Mononuclear cell (primary cell): ENCODE data around the gene PRKAR2B. TPM values are rescaled to one million over a fixed set of nuclear protein-coding genes. Genes with fewer than 3 reads are reported as not detected.
"Not testable (repeated sequence)": the region's sequence is repeated elsewhere in the genome, so short reads cannot be mapped to it uniquely, and the experiment has no call there.

Source experiments
- H3K27me3 ChIP-seq: 2 replicates; pipeline ENCODE4 v1.6.0; 2011; ENCODE audit warnings: low read length, control low read depth; ENCODE audit not compliant: insufficient read depth
- H3K4me1 ChIP-seq: 2 replicates; pipeline ENCODE4 v1.5.1; 2011; ENCODE audit warnings: mild to moderate bottlenecking, low read length, control low read depth; ENCODE audit not compliant: insufficient read depth
- H3K4me3 ChIP-seq: 2 replicates; pipeline ENCODE4 v1.5.1; 2011; ENCODE audit warnings: mild to moderate bottlenecking, low read length, moderate library complexity
- H3K9me3 ChIP-seq: 2 replicates; pipeline ENCODE4 v1.5.1; 2011; ENCODE audit warnings: low read depth, mild to moderate bottlenecking, control low read depth, low read length
- total RNA-seq: library from RNA; depleted of rRNA; stranded (reverse); fragments of >200 nt; gene quantifications from one replicate; pipeline ENCODE4 v1.2.3, GENCODE V29; 2012

The PRKAR2B gene
- total RNA-seq, 1 donor: 62.1 TPM

GRCh38 chr7:107049971-107050532, 5.5 kb downstream of the PRKAR2B start:
- H3K27me3 ChIP-seq: peaks cover 24% of the 10 kb centered on the region
- H3K4me1 ChIP-seq: peaks cover 11% of the 10 kb centered on the region
- H3K9me3 ChIP-seq: no peaks in the 10 kb centered on the region

GRCh38 chr7:107051376-107051775, 6.9 kb downstream of the PRKAR2B start:
- Histone ChIP-seq H3K4me1 (no peaks in the 10 kb centered on the region), H3K4me3 (no peak overlapping the region), H3K27me3 (peaks cover 12% of the 10 kb centered on the region), H3K9me3 (no peaks in the 10 kb centered on the region)

More at GRCh38 chr7:107049971-107050532, 5.5 kb downstream of the PRKAR2B start:
- H3K4me3 ChIP-seq: no peak overlapping the region

- not testable (repeated sequence) for H3K27me3 ChIP-seq, H3K4me1 ChIP-seq, H3K4me3 ChIP-seq, H3K9me3 ChIP-seq
Observed at GRCh38 chr7:107054965-107055364, 10.5 kb downstream of the PRKAR2B start.

GRCh38 chr7:107056058-107056457, 11.6 kb downstream of the PRKAR2B start:
- not testable (repeated sequence) for H3K9me3 ChIP-seq, H3K27me3 ChIP-seq, H3K4me1 ChIP-seq, H3K4me3 ChIP-seq

GRCh38 chr7:107056728-107057473, 12.4 kb downstream of the PRKAR2B start:
- Histone ChIP-seq H3K27me3 (no peaks in the 10 kb centered on the region), H3K9me3 (no peaks in the 10 kb centered on the region), H3K4me3 (no peak overlapping the region), H3K4me1 (no peaks in the 10 kb centered on the region)

GRCh38 chr7:107057474-107057833, 12.9 kb downstream of the PRKAR2B start:
- Histone ChIP-seq H3K9me3 (no peaks in the 10 kb centered on the region), H3K4me3 (no peak overlapping the region), H3K4me1 (no peaks in the 10 kb centered on the region)

GRCh38 chr7:107059468-107059867, 15.0 kb downstream of the PRKAR2B start:
- no peaks in the 10 kb centered on the region for H3K9me3 ChIP-seq
- H3K4me1 ChIP-seq: no peaks in the 10 kb centered on the region
- no peak overlapping the region for H3K4me3 ChIP-seq
- no peaks in the 10 kb centered on the region for H3K27me3 ChIP-seq

More at GRCh38 chr7:107057474-107057833, 12.9 kb downstream of the PRKAR2B start:
- no peaks in the 10 kb centered on the region for H3K27me3 ChIP-seq

GRCh38 chr7:107063245-107064120, 19.0 kb downstream of the PRKAR2B start:
- H3K27me3 ChIP-seq: no peaks in the 10 kb centered on the region
- no peaks in the 10 kb centered on the region for H3K9me3 ChIP-seq
- H3K4me3 ChIP-seq: no peak overlapping the region
- H3K4me1 ChIP-seq: no peaks in the 10 kb centered on the region

GRCh38 chr7:107064255-107064654, 19.8 kb downstream of the PRKAR2B start:
- Histone ChIP-seq H3K9me3 (no peaks in the 10 kb centered on the region), H3K4me1 (no peaks in the 10 kb centered on the region)

GRCh38 chr7:107065929-107066247, 21.4 kb downstream of the PRKAR2B start:
- peaks cover 3% of the 10 kb centered on the region for H3K4me1 ChIP-seq
- no peaks in the 10 kb centered on the region for H3K9me3 ChIP-seq
- peaks cover 3% of the 10 kb centered on the region for H3K27me3 ChIP-seq
- no peak overlapping the region for H3K4me3 ChIP-seq

More at GRCh38 chr7:107064255-107064654, 19.8 kb downstream of the PRKAR2B start:
- Histone ChIP-seq H3K27me3 (no peaks in the 10 kb centered on the region), H3K4me3 (no peak overlapping the region)

GRCh38 chr7:107068156-107068555, 23.7 kb downstream of the PRKAR2B start:
- Histone ChIP-seq H3K27me3 (peaks cover 3% of the 10 kb centered on the region), H3K4me3 (no peak overlapping the region), H3K4me1 (peaks cover 3% of the 10 kb centered on the region), H3K9me3 (no peaks in the 10 kb centered on the region)

GRCh38 chr7:107069457-107069856, 25.0 kb downstream of the PRKAR2B start:
- peaks cover 3% of the 10 kb centered on the region for H3K27me3 ChIP-seq
- no peak overlapping the region for H3K4me3 ChIP-seq
- H3K4me1 ChIP-seq: peaks cover 3% of the 10 kb centered on the region
- no peaks in the 10 kb centered on the region for H3K9me3 ChIP-seq

- H3K27me3 ChIP-seq: peaks cover 3% of the 10 kb centered on the region
- H3K9me3 ChIP-seq: no peaks in the 10 kb centered on the region
- H3K4me1 ChIP-seq: peaks cover 3% of the 10 kb centered on the region
- no peak overlapping the region for H3K4me3 ChIP-seq
Observed at GRCh38 chr7:107070710-107071109, 26.2 kb downstream of the PRKAR2B start.

GRCh38 chr7:107071129-107071528, 26.6 kb downstream of the PRKAR2B start:
- no peak overlapping the region for H3K4me3 ChIP-seq
- peaks cover 3% of the 10 kb centered on the region for H3K27me3 ChIP-seq
- H3K9me3 ChIP-seq: no peaks in the 10 kb centered on the region
- peaks cover 3% of the 10 kb centered on the region for H3K4me1 ChIP-seq

GRCh38 chr7:107072133-107072532, 27.6 kb downstream of the PRKAR2B start:
- no peak overlapping the region for H3K4me3 ChIP-seq
- peaks cover 3% of the 10 kb centered on the region for H3K4me1 ChIP-seq
- H3K27me3 ChIP-seq: peaks cover 3% of the 10 kb centered on the region
- no peaks in the 10 kb centered on the region for H3K9me3 ChIP-seq
